ENCODE results near the gene MAST3.

The MAST3 gene

GRCh38 chr19:18093439-18094161 is 4.0 kb upstream of the MAST3 start:
- no peaks in the 10 kb centered on the region for H3K79me2 ChIP-seq (ENCODE audit: insufficient read depth, low read length)
- no peak overlapping the region for H3K4me3 ChIP-seq (ENCODE audit: low read length, poor library complexity, severe bottlenecking)
- H4K20me1 ChIP-seq (ENCODE audit: insufficient read depth, low read length, poor library complexity, severe bottlenecking), result no peaks in the 10 kb centered on the region
- H3K27me3 ChIP-seq (ENCODE audit: insufficient read depth, low read length, poor library complexity, severe bottlenecking), result no peaks in the 10 kb centered on the region
- H3K9ac ChIP-seq (ENCODE audit: low read depth, low read length, poor library complexity, severe bottlenecking), result no peak overlapping the region
- H3K4me2 ChIP-seq (ENCODE audit: low read depth, low read length, poor library complexity, severe bottlenecking), result no peak overlapping the region
- TF ChIP-seq EZH2phosphoT487 (IDR thresholded peaks at IDR 0.05; ENCODE audit: borderline replicate concordance) (no peak), CTCF (conservative IDR thresholded peaks at IDR 0.05; ENCODE audit: low read length) (no peak)
- peaks cover 9% of the 10 kb centered on the region for H3K4me1 ChIP-seq (ENCODE audit: insufficient read depth, low read length, poor library complexity, severe bottlenecking)
- H3F3A ChIP-seq (ENCODE audit: low read depth), result peaks cover 3% of the 10 kb centered on the region; the same call in 1 of the 2 replicates
- H3K9me2 ChIP-seq (replicated peaks; ENCODE audit: low read depth, low read length), result no peaks in the 10 kb centered on the region
- H3K36me3 ChIP-seq (ENCODE audit: insufficient read depth, low read length), result no peaks in the 10 kb centered on the region
- no peaks in the 10 kb centered on the region for H3K9me3 ChIP-seq (ENCODE audit: insufficient read depth, low read depth, low read length)
- H2AFZ ChIP-seq (ENCODE audit: low read length), result peak overlapping the region; percentile 5; the same call in 1 of the 2 replicates

GRCh38 chr19:18096258-18096657 is 1.3 kb upstream of the MAST3 start:
- Histone ChIP-seq H3K27me3 (ENCODE audit: insufficient read depth, low read length, poor library complexity, severe bottlenecking) (no peaks in the 10 kb centered on the region), H3K9me3 (ENCODE audit: insufficient read depth, low read depth, low read length) (no peaks in the 10 kb centered on the region), H3K4me2 (ENCODE audit: low read depth, low read length, poor library complexity, severe bottlenecking) (no peak overlapping the region), H2AFZ (ENCODE audit: low read length) (no peak overlapping the region), H3K9ac (ENCODE audit: low read depth, low read length, poor library complexity, severe bottlenecking) (no peak overlapping the region), H3K36me3 (ENCODE audit: insufficient read depth, low read length) (no peaks in the 10 kb centered on the region), H3F3A (ENCODE audit: low read depth) (peaks cover 3% of the 10 kb centered on the region; the same call in 1 of the 2 replicates), H3K4me1 (ENCODE audit: insufficient read depth, low read length, poor library complexity, severe bottlenecking) (peaks cover 10% of the 10 kb centered on the region), H4K20me1 (ENCODE audit: insufficient read depth, low read length, poor library complexity, severe bottlenecking) (no peaks in the 10 kb centered on the region), H3K79me2 (ENCODE audit: insufficient read depth, low read length) (no peaks in the 10 kb centered on the region), H3K4me3 (ENCODE audit: low read length, poor library complexity, severe bottlenecking) (no peak overlapping the region), H3K9me2 (replicated peaks; ENCODE audit: low read depth, low read length) (no peaks in the 10 kb centered on the region)
- TF ChIP-seq EZH2phosphoT487 (IDR thresholded peaks at IDR 0.05; ENCODE audit: borderline replicate concordance) (no peak), CTCF (conservative IDR thresholded peaks at IDR 0.05; ENCODE audit: low read length) (no peak)

GRCh38 chr19:18097993-18098890 is 664 bp downstream of the MAST3 start:
- TF ChIP-seq EZH2phosphoT487 (IDR thresholded peaks at IDR 0.05; ENCODE audit: borderline replicate concordance) (no peak), CTCF (conservative IDR thresholded peaks at IDR 0.05; ENCODE audit: low read length) (no peak)
- peaks cover 3% of the 10 kb centered on the region; the same call in 1 of the 2 replicates for H3F3A ChIP-seq (ENCODE audit: low read depth)
- no peaks in the 10 kb centered on the region for H4K20me1 ChIP-seq (ENCODE audit: insufficient read depth, low read length, poor library complexity, severe bottlenecking)
- peak overlapping the region; percentile 86 for H3K4me2 ChIP-seq (ENCODE audit: low read depth, low read length, poor library complexity, severe bottlenecking)
- peak overlapping the region; percentile 2; the same call in 1 of the 2 replicates for H2AFZ ChIP-seq (ENCODE audit: low read length)
- no peaks in the 10 kb centered on the region for H3K36me3 ChIP-seq (ENCODE audit: insufficient read depth, low read length)
- H3K9me3 ChIP-seq (ENCODE audit: insufficient read depth, low read depth, low read length), result no peaks in the 10 kb centered on the region
- H3K9ac ChIP-seq (ENCODE audit: low read depth, low read length, poor library complexity, severe bottlenecking), result peak overlapping the region; percentile 43
- H3K4me1 ChIP-seq (ENCODE audit: insufficient read depth, low read length, poor library complexity, severe bottlenecking), result peaks cover 10% of the 10 kb centered on the region
- no peaks in the 10 kb centered on the region for H3K79me2 ChIP-seq (ENCODE audit: insufficient read depth, low read length)
- no peaks in the 10 kb centered on the region for H3K27me3 ChIP-seq (ENCODE audit: insufficient read depth, low read length, poor library complexity, severe bottlenecking)
- H3K9me2 ChIP-seq (replicated peaks; ENCODE audit: low read depth, low read length), result no peaks in the 10 kb centered on the region
- peak overlapping the region; percentile 69 for H3K4me3 ChIP-seq (ENCODE audit: low read length, poor library complexity, severe bottlenecking)
